ENCODE results near the gene ZNF518A.

DNA sequence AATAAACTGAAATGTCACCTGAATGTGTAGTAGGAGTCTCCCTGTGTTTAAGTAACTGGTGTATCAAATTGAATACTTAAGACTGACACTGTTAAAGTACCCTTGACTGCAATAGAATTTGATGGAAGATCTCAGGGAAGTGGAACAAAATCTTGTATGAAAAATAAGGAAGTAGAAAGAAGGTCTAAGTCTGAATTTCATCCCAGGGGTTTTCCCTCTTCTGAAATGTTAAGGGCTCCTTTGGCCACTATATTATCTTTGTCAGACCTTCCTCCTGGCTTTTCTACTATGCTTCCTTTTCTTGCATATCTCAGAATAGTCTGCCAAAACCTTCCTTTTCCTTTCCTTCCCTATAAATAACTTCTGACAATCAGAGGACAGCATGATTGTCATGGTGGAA is 81.7 kb downstream of the ZNF518A start:
- TF ChIP-seq, protein P1, sequence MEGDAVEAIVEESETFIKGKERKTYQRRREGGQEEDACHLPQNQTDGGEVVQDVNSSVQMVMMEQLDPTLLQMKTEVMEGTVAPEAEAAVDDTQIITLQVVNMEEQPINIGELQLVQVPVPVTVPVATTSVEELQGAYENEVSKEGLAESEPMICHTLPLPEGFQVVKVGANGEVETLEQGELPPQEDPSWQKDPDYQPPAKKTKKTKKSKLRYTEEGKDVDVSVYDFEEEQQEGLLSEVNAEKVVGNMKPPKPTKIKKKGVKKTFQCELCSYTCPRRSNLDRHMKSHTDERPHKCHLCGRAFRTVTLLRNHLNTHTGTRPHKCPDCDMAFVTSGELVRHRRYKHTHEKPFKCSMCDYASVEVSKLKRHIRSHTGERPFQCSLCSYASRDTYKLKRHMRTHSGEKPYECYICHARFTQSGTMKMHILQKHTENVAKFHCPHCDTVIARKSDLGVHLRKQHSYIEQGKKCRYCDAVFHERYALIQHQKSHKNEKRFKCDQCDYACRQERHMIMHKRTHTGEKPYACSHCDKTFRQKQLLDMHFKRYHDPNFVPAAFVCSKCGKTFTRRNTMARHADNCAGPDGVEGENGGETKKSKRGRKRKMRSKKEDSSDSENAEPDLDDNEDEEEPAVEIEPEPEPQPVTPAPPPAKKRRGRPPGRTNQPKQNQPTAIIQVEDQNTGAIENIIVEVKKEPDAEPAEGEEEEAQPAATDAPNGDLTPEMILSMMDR (conservative IDR thresholded peaks at IDR 0.05 in 1 of 2, IDR thresholded peaks at IDR 0.05 in 1 of 2; ENCODE audit: extremely low read depth in 1 of 2, insufficient read depth in 1 of 2, low read depth in 1 of 2, low read length in 2 of 2): no peak
- no peak for TF ChIP-seq EZH2 (IDR thresholded peaks at IDR 0.05; ENCODE audit: borderline replicate concordance, low read length)

Data from mammary epithelial cell (primary cell).